HG03159 (cell line): ENCODE data around the gene NEK11.
"Not testable (repeated sequence)": the region's sequence is repeated elsewhere in the genome, so short reads cannot be mapped to it uniquely, and the experiment has no call there.

Experiments
- ATAC-seq: cut with Tn5 transposase; IDR thresholded peaks from one replicate; pipeline ENCODE4 v1.9.1; 2021; ENCODE audit warnings: mild to moderate bottlenecking, moderate library complexity; ENCODE audit not compliant: unreplicated experiment

Gene NEK11

DNA sequence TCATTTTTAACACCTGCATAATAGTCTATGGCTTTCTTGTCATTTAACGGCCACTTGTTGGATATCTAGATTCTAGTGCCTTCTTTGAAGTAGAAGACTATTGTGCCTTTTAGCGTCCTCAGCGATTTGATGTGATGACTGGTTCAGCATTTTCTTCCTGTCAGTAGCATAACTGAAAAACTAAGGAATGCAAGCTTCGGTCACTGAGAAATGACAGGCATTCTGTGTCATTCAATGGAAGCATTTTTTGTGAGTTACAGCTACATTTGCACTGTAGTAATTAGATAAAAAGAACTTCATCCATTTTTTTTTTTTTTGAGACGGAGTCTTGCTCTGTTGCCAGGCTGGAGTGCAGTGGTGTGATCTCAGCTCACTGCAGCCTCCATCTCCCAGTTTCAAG, 10.3 kb downstream of the NEK11 start:
- ATAC-seq = no peak

DNA sequence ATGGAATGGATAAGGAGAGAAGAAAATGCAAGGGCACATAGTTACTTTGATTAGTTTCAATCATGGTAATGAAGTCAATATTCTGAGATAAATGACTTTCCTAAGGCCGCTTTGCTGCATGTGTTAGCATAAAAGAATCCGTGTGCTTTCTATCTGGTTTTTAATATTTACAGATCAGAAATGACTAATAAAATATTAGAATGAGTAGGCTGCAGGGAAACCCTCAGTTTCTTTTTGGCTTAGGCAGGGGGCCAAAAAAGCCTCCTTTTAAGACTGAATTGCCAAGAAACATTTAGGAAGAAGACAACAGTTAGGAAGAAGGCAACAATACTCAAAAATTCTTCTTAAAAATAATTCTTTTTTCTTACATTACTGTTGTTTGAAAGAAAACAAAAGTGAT, 11.6 kb downstream of the NEK11 start:
- ATAC-seq = no peak

DNA sequence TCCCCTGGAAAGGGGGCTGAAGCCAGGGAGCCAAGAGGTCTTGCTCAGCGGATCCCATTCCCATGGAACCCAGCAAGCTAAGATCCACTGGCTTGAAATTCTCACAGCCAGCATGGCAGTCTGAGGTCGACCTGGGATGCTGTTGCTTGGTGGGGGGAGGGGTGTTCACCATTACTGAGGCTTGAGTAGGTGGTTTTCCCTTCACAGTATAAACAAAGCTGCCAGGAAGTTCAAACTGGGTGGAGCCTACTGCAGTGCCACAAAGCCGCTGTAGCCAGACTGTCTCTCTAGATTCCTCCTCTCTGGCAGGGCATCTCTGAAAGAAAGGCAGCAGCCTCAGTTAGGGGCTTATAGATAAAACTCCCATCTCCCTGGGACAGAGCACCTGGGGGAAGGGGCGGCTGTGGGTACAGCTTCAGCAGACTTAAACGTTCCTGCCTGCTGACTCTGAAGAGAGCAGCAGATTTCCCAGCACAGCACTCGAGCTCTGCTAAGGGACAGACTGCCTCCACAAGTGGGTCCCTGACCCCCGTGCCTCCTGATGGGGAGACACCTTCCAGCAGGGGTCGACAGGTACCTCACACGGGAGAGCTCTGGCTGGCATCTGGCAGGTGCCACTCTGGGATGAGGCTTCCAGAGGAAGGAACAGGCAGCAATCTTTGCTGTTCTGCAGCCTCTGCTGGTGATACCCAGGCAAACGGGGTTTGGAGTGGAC, 15.8 kb downstream of the NEK11 start:
- ATAC-seq = not testable (repeated sequence)

DNA sequence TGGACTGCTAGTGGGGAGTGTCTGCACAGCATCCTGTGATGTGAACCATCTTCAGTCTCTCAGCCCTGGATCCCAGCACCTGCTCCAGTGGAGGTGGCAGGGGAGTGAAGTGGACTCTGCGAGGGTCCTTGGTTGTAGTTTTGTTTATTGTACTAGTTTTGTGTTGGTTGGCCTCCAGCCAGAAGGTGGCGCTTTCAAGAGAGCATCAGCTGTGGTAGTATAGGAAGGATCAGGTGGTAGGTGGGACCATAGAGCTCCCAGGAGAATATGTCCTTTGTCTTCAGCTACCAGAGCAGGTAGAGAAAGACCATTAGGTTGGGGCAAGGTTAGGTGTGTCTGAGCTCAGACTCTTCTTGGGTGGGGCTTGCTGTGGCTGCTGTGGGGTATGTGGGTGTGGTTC, 20.9 kb downstream of the NEK11 start:
- no peak for ATAC-seq

DNA sequence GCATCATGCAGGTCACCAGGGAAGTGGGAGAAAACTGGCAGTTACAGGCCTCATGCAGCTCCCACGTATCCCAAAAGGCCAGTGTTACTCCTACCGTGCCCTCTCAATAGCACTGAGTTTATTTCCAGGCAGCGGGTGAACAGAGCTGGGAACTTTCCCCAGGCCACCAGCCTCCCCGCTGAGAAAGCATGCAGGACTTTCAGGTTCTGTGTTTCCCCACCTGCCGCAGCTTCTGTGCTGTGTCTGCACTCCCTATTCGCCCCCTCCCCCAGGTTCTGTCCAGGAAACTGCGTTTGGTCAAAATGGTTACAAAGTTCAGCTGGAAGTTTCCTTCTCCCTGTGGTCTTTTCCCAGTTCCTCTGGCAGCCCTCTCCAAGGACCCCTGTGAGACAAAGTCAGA, 21.4 kb downstream of the NEK11 start:
- no peak for ATAC-seq

DNA sequence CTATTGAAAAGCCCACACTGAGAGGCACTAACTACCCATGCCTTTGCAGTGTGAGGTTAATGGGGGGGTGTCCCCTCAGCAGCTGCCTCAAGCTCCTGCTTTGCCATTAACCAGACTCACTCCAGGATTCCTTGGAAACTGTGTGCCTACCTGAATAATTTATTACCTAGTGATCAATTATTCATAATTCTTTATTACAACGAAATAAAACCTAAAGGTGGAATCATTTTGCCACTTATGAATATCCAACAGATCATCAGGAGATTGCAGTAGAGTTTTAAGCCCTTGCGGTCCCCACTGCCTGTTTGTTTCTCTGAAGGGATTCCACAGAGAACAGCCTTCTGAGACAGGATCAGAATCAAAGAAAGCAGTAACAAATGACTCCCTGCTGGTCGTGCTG, 23.3 kb downstream of the NEK11 start:
- no peak for ATAC-seq

DNA sequence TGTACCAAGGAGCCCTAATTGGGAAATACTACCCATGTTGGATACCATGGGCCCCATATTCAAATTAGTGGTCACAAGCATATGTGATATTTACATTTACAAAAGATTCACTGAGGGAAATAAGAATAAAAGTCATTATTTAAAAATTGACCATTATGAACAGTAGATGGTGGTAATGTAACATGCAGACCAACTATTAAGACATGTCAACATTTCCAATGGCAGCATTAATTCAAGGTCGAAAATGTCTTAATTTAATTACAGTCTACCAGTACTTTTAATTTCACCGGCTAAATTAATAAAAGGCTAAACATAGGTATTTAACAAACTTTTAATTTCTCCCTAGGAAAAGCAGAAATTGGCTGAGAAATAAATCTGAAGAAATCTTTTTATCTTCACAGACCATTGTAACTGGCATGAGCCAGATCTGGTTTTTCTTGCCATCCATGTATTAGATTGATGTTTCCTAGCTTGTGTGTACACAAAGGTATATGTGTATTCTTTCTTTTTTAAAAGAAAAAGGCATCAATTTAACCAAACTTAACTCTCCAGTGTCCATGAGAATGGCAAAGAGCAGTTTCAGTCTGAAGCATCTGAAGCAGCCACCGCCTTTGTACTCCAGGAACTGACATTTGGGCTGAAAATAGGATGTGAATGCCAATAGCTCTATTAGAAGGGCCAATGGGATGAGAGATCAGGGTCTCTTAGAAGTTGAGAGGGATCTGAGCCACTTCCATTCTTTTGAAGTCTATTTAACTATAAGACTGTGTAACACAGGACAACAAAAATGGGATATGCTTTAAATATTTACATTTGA, 26.6 kb downstream of the NEK11 start:
- no peak for ATAC-seq

DNA sequence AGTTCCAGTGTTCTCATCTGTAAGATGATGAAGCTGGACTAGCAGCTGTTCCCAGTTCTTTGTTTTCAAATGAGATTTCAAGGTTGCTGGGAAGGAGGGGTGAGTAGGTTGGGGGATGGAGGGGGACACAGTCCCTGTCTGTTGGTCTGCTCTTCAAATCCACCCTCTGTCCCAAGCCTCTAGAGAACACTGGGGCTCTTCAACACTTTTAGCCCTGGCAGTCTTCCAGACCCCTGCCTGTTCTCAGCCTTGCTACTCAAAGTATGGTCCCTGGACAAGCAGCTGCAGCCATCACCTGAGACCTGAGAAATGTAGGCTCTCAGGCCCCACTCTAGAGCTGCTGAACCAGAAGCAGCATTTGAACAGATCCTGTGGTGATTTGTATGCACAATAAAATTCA, 41.3 kb downstream of the NEK11 start:
- ATAC-seq = no peak

DNA sequence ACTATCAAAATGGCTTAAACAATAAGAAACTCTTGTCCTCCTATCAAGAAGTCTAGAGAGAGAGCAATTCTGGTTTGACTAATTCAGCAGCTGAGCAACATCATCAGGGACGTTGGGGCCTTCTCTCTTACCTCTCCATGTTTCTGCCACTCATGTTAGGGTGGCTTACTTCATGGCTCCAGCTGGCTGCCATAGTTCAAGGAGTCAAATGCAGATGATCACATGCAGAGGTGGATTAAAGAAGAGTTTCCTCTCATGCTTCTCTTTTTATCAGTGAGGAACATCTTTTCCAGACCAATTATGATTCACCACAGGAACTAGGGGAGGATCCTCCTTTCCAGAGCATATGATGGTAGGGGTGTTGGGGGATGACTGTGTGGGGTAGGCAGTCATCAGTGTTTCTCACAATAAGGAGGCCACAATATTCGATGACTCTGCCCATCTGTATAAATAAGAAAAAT, 45.5 kb downstream of the NEK11 start:
- ATAC-seq = no peak

DNA sequence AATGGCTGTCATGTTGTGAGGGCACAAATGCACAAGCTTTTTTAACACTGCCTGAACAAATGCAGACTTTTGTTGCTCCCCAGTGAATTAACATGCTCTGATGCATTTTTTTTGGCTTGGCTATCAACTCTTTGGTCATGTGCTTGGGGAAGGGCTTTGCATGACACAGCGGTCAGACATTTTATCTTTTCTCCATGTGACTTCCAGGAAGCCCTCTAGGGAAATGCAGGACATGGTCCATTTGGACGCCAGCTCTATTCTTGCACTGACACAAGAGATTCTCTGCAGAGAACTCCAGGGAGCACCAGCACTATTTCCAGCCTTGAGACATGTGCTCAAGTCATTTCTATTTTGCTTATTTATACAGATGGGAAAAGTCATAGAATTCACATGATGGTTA, 46.2 kb downstream of the NEK11 start:
- no peak for ATAC-seq

DNA sequence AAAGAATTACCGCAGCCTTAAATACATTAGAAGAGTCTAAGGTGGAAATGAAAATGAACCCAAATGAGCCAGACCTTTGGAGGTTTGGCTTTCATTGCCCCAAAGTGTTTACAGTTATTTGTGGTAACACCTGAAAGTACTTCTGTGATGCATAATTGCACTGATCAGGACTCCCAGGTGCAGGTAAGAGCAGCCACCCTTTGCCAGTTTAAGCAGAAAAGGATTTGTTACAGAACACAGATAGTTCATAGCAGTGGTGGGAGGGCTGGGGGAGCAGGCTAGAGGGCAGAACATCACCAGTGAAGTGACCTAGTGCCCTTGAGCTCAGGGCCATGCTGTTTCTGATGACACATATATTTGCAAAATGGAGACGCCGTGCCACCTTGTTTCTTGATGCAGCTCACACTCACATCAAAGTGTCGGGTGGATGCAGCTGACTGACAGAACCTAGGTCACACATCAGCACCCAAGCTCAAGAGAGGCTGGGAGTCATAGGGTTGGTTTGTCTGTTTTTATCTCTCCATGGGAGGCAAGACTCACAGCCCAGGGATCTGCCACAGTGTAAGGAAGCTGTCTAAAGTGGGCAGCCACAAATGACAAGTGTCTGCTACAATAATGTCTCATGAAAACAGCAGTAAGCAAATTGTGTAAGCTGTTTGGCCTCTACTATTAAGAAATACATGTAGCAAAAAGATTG, 49.1 kb downstream of the NEK11 start:
- ATAC-seq = no peak

DNA sequence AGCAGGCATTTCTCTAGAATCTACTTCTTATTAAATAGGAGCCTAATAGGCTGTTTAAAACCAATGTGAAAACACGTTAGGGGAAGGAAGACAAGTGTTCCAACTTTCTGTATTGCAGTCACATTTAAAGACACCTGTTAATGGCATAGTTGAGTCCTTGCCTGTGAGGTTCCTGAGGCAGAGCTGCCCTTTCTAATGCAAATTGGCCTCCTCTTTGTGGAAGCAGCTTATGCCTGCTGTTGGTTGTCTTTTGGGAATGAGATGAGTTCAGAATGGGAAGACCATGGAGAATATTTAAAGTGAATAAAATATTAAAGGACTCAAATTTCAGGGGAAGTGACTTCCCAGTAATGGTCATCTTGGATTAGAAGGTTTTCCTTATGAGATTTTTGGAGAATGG, 51.2 kb downstream of the NEK11 start:
- ATAC-seq = no peak

DNA sequence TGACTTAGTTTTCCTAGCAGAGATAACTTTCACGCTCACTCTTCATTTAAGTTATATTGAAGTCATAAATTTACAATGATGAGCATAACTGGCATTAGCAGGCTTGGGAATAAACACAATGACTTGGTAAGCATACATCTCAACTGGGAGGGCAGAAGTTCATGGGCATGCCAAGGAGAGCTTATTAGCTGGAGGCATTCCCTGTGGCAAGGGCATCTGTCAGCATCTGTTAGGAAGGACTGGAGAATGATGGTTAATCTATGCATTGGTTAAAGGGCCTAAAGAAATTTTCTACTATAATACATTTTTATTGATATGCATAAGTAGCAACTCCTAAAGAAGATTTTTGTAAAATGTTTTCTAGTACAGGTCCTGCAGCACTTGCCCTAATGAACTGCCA, 52.4 kb downstream of the NEK11 start:
- no peak for ATAC-seq

DNA sequence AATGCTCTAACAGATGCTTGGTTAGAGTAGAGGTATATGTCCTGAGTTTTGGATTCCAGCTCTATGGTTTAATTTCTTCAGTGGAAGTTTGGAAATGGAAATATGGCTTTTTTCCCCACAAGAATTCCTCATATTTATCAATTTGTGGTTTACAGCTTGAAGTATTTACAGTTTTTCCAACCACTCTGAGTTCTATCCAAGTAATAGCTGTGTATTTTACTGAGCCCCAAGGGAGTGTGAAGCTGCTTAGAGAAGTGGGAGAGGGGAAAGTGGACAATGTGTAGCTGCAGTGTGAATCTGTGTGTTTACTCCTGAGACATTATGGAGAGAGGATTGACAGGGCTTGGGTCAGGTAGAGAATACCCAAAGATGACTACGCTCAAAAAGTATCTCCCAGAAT, 54.5 kb downstream of the NEK11 start:
- no peak for ATAC-seq

DNA sequence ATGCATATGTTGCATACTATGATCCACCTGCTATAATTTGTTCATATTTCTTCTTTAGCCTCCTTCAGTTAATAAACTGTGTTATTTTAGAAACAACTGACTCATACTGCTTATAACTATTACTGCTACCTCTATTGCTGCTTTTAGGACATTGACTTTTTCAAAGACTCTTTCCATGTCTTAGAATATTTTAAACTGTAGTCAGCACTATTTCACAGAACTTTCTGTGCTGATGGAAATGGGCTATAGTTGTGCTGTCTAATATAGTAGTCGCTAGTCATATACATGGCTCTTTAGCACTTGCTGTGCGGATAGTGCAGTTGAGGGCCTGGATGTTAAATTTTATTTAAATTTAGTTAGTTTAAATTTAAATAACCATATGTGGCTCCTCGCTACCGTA, 55.6 kb downstream of the NEK11 start:
- ATAC-seq = no peak

DNA sequence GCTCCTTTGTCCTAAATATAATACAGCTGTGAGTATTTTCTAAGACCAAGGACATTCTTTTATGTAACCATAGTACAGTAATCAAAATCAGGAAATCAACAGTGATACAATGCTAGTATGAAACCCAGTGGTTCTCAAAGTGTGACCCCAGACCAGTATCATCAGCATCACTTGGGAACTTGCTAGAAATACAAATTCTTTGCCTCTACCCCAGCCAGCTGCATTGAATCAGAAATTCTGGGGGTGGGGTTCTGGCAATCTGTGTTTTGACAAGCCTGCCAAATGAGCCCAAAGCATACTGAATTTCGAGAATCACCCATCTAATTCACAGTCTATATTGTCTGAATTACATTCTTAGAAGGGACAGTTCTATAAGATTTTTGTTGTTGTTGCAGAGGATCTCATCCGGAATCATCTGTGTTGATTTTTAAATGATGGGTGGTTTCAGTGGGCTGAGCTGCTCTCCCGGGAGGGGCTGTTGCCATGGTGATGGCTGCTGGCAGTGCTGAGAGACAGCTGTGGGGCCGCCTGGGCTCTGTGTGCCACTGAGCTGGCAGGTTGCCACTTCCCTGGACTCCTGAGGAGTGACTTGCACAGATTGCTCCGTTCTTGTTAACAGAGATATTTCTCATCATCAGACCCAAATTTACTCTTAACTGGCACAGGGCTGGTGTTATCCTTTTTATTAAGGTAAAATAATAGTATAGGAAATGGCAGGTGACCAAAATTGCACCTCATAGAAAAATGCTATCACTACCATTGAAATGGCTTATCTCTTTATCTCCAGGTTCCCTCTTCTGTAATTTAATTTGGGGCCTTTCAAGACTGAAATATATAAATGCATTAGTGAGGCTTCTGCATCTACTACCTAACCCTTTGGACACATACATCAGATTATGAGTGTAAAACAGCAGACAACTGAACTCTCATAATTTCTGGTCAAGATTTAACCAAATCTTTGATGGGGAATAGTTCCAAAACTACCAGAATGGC, 56.5 kb downstream of the NEK11 start:
- no peak for ATAC-seq

DNA sequence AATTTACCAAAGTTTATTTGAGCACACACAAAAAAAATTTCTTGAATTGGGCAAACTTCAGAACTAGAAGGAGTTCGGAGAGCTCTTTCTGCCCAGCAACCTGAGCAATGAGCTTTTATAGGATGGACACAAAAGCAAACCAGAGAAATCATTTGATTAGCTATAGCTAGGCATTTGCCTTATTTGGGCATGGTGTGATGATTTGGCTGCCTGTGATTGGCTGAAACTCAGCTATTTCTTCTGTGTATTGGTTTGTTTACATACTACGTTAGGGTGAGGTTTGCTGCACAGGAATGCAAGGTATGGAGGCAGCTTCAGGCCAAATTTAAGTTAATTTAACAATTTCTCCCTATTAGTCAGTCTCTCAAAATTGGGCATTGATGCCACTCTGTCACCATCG, 65.1 kb downstream of the NEK11 start:
- ATAC-seq = no peak

DNA sequence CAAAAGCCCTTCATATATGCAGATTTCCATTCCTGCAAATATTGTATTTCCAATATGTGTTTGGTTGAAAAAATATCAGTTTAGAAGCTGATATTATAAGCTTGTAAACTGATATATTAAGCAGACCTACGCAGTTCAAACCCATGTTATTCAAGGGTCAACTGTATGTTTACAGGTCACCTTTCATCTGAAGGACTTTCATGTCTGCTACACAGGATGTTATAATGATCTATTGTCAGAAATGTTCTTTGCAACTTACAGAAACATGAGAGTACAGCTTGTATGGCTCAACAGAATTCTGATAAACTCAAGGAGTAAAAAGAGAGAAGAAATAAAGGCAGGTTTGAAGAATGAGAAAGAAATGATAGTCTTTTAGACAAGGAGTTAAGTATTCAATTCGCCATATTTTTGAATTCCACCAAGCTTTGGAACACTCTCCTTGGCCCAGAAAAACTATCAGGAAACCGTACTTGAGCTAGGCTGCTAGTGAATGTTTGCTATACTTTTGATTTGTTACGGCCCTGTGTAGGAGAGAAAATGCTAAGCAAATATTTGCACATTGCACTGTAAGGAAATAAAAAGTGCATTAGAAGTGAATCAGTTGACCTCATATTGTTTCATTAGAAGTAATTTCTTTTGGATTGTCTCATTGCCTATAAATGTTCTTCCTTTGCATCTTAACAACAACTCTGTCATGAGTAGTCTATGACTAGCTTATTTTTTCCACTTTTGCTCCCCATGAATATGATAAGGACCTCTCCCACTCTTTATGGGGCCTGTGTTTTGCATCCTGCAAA, 81.2 kb downstream of the NEK11 start:
- no peak for ATAC-seq

DNA sequence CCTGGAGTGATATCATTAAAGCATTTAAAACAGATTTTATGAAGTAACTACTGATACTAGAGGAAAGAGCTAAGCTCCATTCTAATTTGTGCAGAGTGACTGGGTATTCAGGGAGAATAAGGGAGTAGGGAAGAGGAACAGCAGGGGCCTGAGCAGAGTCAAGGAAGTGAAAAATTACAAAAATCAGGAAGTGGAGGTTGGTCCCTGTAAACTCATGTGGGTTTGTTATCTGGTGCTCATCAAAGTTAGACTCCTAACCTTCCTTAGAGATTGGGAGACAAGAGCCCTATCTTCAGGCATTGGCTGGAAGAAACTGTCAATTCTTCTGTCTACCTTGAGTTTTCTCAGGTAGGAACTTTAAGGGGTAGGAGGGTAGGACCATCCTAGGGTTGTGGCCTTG, 82.5 kb downstream of the NEK11 start:
- ATAC-seq = no peak

DNA sequence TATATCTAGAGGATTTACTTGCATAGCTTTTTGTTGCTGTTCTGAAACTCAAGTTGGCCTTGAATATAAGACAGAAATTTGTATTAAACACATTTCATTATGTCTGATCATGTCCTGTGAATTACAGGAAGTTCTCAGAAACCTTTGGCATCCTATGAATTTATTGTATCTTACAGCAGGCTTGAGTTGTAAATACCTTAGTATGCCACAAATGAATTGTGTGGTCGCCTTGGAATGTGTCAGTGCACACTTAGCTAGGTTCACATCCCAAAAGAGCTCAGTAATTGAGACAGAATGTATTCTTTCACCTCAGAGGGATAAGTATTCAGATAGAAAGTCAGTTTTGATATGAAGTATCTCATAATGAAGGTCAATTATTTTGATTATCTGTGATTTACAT, 83.4 kb downstream of the NEK11 start:
- no peak for ATAC-seq
